NCI-H2196 treated with DMSO at 0.1 percent for 48 hours (cell line): ENCODE measurements around the gene GAS2L1.

ENCODE experiments used
- DNase-seq: peaks from one replicate; lab custom pipeline; 2025; ENCODE audit not compliant: unreplicated experiment; lab: John Stamatoyannopoulos, UW

The GAS2L1 gene

GRCh38 chr22:29275167-29275566 is 31.3 kb upstream of the GAS2L1 start:
- DNase-seq, result no peak

- no peak for DNase-seq
These were observed 30.5 kb upstream of the GAS2L1 start for GRCh38 chr22:29275819-29276565.

- DNase-seq, result no peak
These were observed 28.5 kb upstream of the GAS2L1 start for GRCh38 chr22:29277927-29278326.

GRCh38 chr22:29284196-29284595 is 22.3 kb upstream of the GAS2L1 start:
- DNase-seq, result no peak

- no peak for DNase-seq
These were observed 17.6 kb upstream of the GAS2L1 start for GRCh38 chr22:29288837-29289236.

- DNase-seq, result no peak
These were observed 16.4 kb upstream of the GAS2L1 start for GRCh38 chr22:29290061-29290460.

GRCh38 chr22:29291215-29291614 is 15.2 kb upstream of the GAS2L1 start:
- no peak for DNase-seq

GRCh38 chr22:29292379-29292778 is 14.1 kb upstream of the GAS2L1 start:
- no peak for DNase-seq

- DNase-seq, result no peak
These were observed 7.8 kb upstream of the GAS2L1 start for GRCh38 chr22:29298641-29299040.

GRCh38 chr22:29299136-29299900 is 7.1 kb upstream of the GAS2L1 start:
- DNase-seq, result no peak

- DNase-seq, result no peak
These were observed 6.0 kb upstream of the GAS2L1 start for GRCh38 chr22:29300467-29300806.

- DNase-seq, result no peak
These were observed 5.4 kb upstream of the GAS2L1 start for GRCh38 chr22:29300807-29301601.

- DNase-seq, result no peak
These were observed 4.6 kb upstream of the GAS2L1 start for GRCh38 chr22:29301716-29302401.

GRCh38 chr22:29302402-29302680 is 4.1 kb upstream of the GAS2L1 start:
- DNase-seq, result no peak

- no peak for DNase-seq
These were observed 3.6 kb upstream of the GAS2L1 start for GRCh38 chr22:29302681-29303465.

GRCh38 chr22:29305836-29306174 is 645 bp upstream of the GAS2L1 start:
- no peak for DNase-seq

GRCh38 chr22:29306835-29307595 is 565 bp downstream of the GAS2L1 start:
- no peak for DNase-seq

- no peak for DNase-seq
These were observed 1.2 kb downstream of the GAS2L1 start for GRCh38 chr22:29307596-29308147.

GRCh38 chr22:29308148-29308790 is 1.8 kb downstream of the GAS2L1 start:
- no peak for DNase-seq
